ENCODE data around the gene DUSP16.
"Not testable (repeated sequence)": the region's sequence is repeated elsewhere in the genome, so short reads cannot be mapped to it uniquely, and the experiment has no call there.

The DUSP16 gene

GRCh38 chr12:12487490-12487889 lies 75.2 kb downstream of the DUSP16 start:
- Mint-ChIP-seq H3K27ac (peak overlapping the region; percentile 42), H3K4me1 (peaks cover 34% of the 10 kb centered on the region), H3K4me3 (no peak overlapping the region), H3K27me3 (no peaks in the 10 kb centered on the region), H3K36me3 (peaks cover 10% of the 10 kb centered on the region), H3K9me3 (peaks cover 3% of the 10 kb centered on the region)
- ATAC-seq: no peak

GRCh38 chr12:12486661-12487240 lies 75.9 kb downstream of the DUSP16 start:
- H3K36me3 Mint-ChIP-seq: peaks cover 17% of the 10 kb centered on the region
- peaks cover 3% of the 10 kb centered on the region for H3K9me3 Mint-ChIP-seq
- H3K4me3 Mint-ChIP-seq: peak overlapping the region; percentile 22
- ATAC-seq: peak; percentile 90
- peaks cover 41% of the 10 kb centered on the region for H3K4me1 Mint-ChIP-seq
- no peaks in the 10 kb centered on the region for H3K27me3 Mint-ChIP-seq
- H3K27ac Mint-ChIP-seq: peak overlapping the region; percentile 42

- H3K27me3 Mint-ChIP-seq: no peaks in the 10 kb centered on the region
- no peak overlapping the region for H3K4me3 Mint-ChIP-seq
- H3K27ac Mint-ChIP-seq: peak overlapping the region; percentile 80
- H3K9me3 Mint-ChIP-seq: peaks cover 3% of the 10 kb centered on the region
- no peak for ATAC-seq
- peaks cover 43% of the 10 kb centered on the region for H3K4me1 Mint-ChIP-seq
- peaks cover 45% of the 10 kb centered on the region for H3K36me3 Mint-ChIP-seq
These were observed 79.2 kb downstream of the DUSP16 start for GRCh38 chr12:12483438-12483837.

GRCh38 chr12:12482959-12483358 lies 79.7 kb downstream of the DUSP16 start:
- Mint-ChIP-seq H3K27me3 (no peaks in the 10 kb centered on the region), H3K4me1 (peaks cover 41% of the 10 kb centered on the region), H3K36me3 (peaks cover 46% of the 10 kb centered on the region), H3K4me3 (no peak overlapping the region), H3K9me3 (peaks cover under 1% of the 10 kb centered on the region), H3K27ac (peak overlapping the region; percentile 80)
- peak; percentile 77 for ATAC-seq

GRCh38 chr12:12482150-12482761 lies 80.4 kb downstream of the DUSP16 start:
- H3K4me3 Mint-ChIP-seq: no peak overlapping the region
- H3K36me3 Mint-ChIP-seq: peaks cover 47% of the 10 kb centered on the region
- H3K4me1 Mint-ChIP-seq: peaks cover 34% of the 10 kb centered on the region
- peak overlapping the region; percentile 80 for H3K27ac Mint-ChIP-seq
- no peak for ATAC-seq
- no peaks in the 10 kb centered on the region for H3K9me3 Mint-ChIP-seq
- no peaks in the 10 kb centered on the region for H3K27me3 Mint-ChIP-seq

GRCh38 chr12:12481631-12482030 lies 81.0 kb downstream of the DUSP16 start:
- Mint-ChIP-seq H3K36me3 (peaks cover 52% of the 10 kb centered on the region), H3K4me3 (no peak overlapping the region), H3K4me1 (peaks cover 29% of the 10 kb centered on the region), H3K27ac (peak overlapping the region; percentile 80), H3K9me3 (no peaks in the 10 kb centered on the region), H3K27me3 (no peaks in the 10 kb centered on the region)
- ATAC-seq: no peak

GRCh38 chr12:12480074-12480473 lies 82.6 kb downstream of the DUSP16 start:
- no peaks in the 10 kb centered on the region for H3K27me3 Mint-ChIP-seq
- no peaks in the 10 kb centered on the region for H3K9me3 Mint-ChIP-seq
- ATAC-seq: no peak
- no peak overlapping the region for H3K27ac Mint-ChIP-seq
- peaks cover 52% of the 10 kb centered on the region for H3K36me3 Mint-ChIP-seq
- peaks cover 31% of the 10 kb centered on the region for H3K4me1 Mint-ChIP-seq
- H3K4me3 Mint-ChIP-seq: no peak overlapping the region

GRCh38 chr12:12477532-12477890 lies 85.2 kb downstream of the DUSP16 start:
- no peak overlapping the region for H3K27ac Mint-ChIP-seq
- no peaks in the 10 kb centered on the region for H3K9me3 Mint-ChIP-seq
- no peak overlapping the region for H3K4me3 Mint-ChIP-seq
- peaks cover 33% of the 10 kb centered on the region for H3K4me1 Mint-ChIP-seq
- H3K27me3 Mint-ChIP-seq: no peaks in the 10 kb centered on the region
- ATAC-seq: no peak
- H3K36me3 Mint-ChIP-seq: peaks cover 71% of the 10 kb centered on the region

- no peak overlapping the region for H3K4me3 Mint-ChIP-seq
- H3K27ac Mint-ChIP-seq: no peak overlapping the region
- H3K36me3 Mint-ChIP-seq: peaks cover 67% of the 10 kb centered on the region
- ATAC-seq: no peak
- no peaks in the 10 kb centered on the region for H3K9me3 Mint-ChIP-seq
- no peaks in the 10 kb centered on the region for H3K27me3 Mint-ChIP-seq
- H3K4me1 Mint-ChIP-seq: peaks cover 28% of the 10 kb centered on the region
These were observed 85.7 kb downstream of the DUSP16 start for GRCh38 chr12:12476857-12477531.

- Mint-ChIP-seq H3K9me3 (no peaks in the 10 kb centered on the region), H3K4me3 (peak overlapping the region; percentile 18), H3K4me1 (peaks cover 32% of the 10 kb centered on the region), H3K27me3 (no peaks in the 10 kb centered on the region), H3K36me3 (peaks cover 70% of the 10 kb centered on the region), H3K27ac (peak overlapping the region; percentile 79)
- peak; percentile 87 for ATAC-seq
These were observed 87.5 kb downstream of the DUSP16 start for GRCh38 chr12:12474931-12475795.

- H3K9me3 Mint-ChIP-seq: no peaks in the 10 kb centered on the region
- H3K4me1 Mint-ChIP-seq: peaks cover 34% of the 10 kb centered on the region
- H3K27ac Mint-ChIP-seq: peak overlapping the region; percentile 79
- peaks cover 70% of the 10 kb centered on the region for H3K36me3 Mint-ChIP-seq
- H3K27me3 Mint-ChIP-seq: no peaks in the 10 kb centered on the region
- ATAC-seq: no peak
- no peak overlapping the region for H3K4me3 Mint-ChIP-seq
These were observed 88.2 kb downstream of the DUSP16 start for GRCh38 chr12:12474471-12474928.

- H3K27me3 Mint-ChIP-seq: no peaks in the 10 kb centered on the region
- no peak for ATAC-seq
- peaks cover 34% of the 10 kb centered on the region for H3K4me1 Mint-ChIP-seq
- peak overlapping the region; percentile 8 for H3K27ac Mint-ChIP-seq
- no peak overlapping the region for H3K4me3 Mint-ChIP-seq
- peaks cover 70% of the 10 kb centered on the region for H3K36me3 Mint-ChIP-seq
- H3K9me3 Mint-ChIP-seq: no peaks in the 10 kb centered on the region
These were observed 89.4 kb downstream of the DUSP16 start for GRCh38 chr12:12473223-12473622.

GRCh38 chr12:12471982-12472961 lies 90.4 kb downstream of the DUSP16 start:
- H3K4me3 Mint-ChIP-seq, ATAC-seq, H3K27me3 Mint-ChIP-seq, H3K9me3 Mint-ChIP-seq, H3K27ac Mint-ChIP-seq: not testable (repeated sequence)
- H3K36me3 Mint-ChIP-seq: peaks cover 70% of the 10 kb centered on the region
- peaks cover 37% of the 10 kb centered on the region for H3K4me1 Mint-ChIP-seq

GRCh38 chr12:12470751-12471306 lies 91.8 kb downstream of the DUSP16 start:
- ATAC-seq: no peak
- Mint-ChIP-seq H3K27ac (no peak overlapping the region), H3K4me1 (peaks cover 47% of the 10 kb centered on the region), H3K36me3 (peaks cover 78% of the 10 kb centered on the region), H3K4me3 (no peak overlapping the region), H3K9me3 (no peaks in the 10 kb centered on the region), H3K27me3 (no peaks in the 10 kb centered on the region)
